Umbilical cord (tissue), 2 donors: ENCODE results near the gene GRID1. TPM values are rescaled to one million over a fixed set of nuclear protein-coding genes. Genes with fewer than 3 reads are reported as not detected.

Experiments used
- DNase-seq: peaks from one replicate; pipeline ENCODE4 v3.0.0-alpha.2; 2015; ENCODE audit warnings: low spot score
- total RNA-seq: library from RNA; depleted of rRNA; stranded (reverse); fragments of >200 nt; gene quantifications from one replicate; pipeline ENCODE4 v1.2.3, GENCODE V29; 2014; ENCODE audit warnings: low replicate concordance; ENCODE audit not compliant: insufficient read depth

The GRID1 gene
- total RNA-seq, 1 donor from 2014 or later: 7.2 TPM

- DNase-seq: no peak
Observed at GRCh38 chr10:86064219-86064618, 302.4 kb downstream of the GRID1 start.

- DNase-seq: no peak
Observed at GRCh38 chr10:86063341-86063740, 303.3 kb downstream of the GRID1 start.

- DNase-seq: no peak
Observed at GRCh38 chr10:86062647-86063145, 303.9 kb downstream of the GRID1 start.

GRCh38 chr10:86062198-86062550, 304.4 kb downstream of the GRID1 start:
- DNase-seq: no peak

- peak; percentile 89 for DNase-seq
Observed at GRCh38 chr10:86061278-86062197, 305.1 kb downstream of the GRID1 start.

- no peak for DNase-seq
Observed at GRCh38 chr10:86060386-86061277, 306.0 kb downstream of the GRID1 start.

- no peak for DNase-seq
Observed at GRCh38 chr10:86059892-86060291, 306.7 kb downstream of the GRID1 start.

- DNase-seq: no peak
Observed at GRCh38 chr10:86058964-86059363, 307.6 kb downstream of the GRID1 start.

GRCh38 chr10:86057708-86058107, 308.9 kb downstream of the GRID1 start:
- peak; percentile 25 for DNase-seq

- no peak for DNase-seq
Observed at GRCh38 chr10:86056672-86057071, 309.9 kb downstream of the GRID1 start.

GRCh38 chr10:86055928-86056327, 310.7 kb downstream of the GRID1 start:
- DNase-seq: no peak

GRCh38 chr10:86053675-86054074, 312.9 kb downstream of the GRID1 start:
- no peak for DNase-seq

- no peak for DNase-seq
Observed at GRCh38 chr10:86051586-86051985, 315.0 kb downstream of the GRID1 start.

- no peak for DNase-seq
Observed at GRCh38 chr10:86049442-86049841, 317.2 kb downstream of the GRID1 start.

- DNase-seq: no peak
Observed at GRCh38 chr10:86048973-86049372, 317.6 kb downstream of the GRID1 start.

- DNase-seq: no peak
Observed at GRCh38 chr10:86048571-86048970, 318.0 kb downstream of the GRID1 start.

- DNase-seq: no peak
Observed at GRCh38 chr10:86047588-86047987, 319.0 kb downstream of the GRID1 start.

- DNase-seq: no peak
Observed at GRCh38 chr10:86046845-86047460, 319.6 kb downstream of the GRID1 start.

GRCh38 chr10:86045896-86046295, 320.7 kb downstream of the GRID1 start:
- DNase-seq: no peak

- DNase-seq: no peak
Observed at GRCh38 chr10:86044029-86044428, 322.6 kb downstream of the GRID1 start.

- DNase-seq: no peak
Observed at GRCh38 chr10:86043236-86043635, 323.4 kb downstream of the GRID1 start.

GRCh38 chr10:86042161-86042560, 324.4 kb downstream of the GRID1 start:
- no peak for DNase-seq
